ENCODE results near the gene TASOR2. TPM values are rescaled to one million over a fixed set of nuclear protein-coding genes. Genes with fewer than 3 reads are reported as not detected.

The TASOR2 gene
- total and polyA plus RNA-seq, 9 of the 15 experiments (the other 6 are each of a cell fraction or from before 2014, with no cell fraction given) = 12.7 to 75.3 (median 52.3) TPM

- WGBS (ENCODE audit: insufficient coverage, low coverage, missing lambda C conversion rate) = 26% methylated on average over 3 of the region's 3 CpGs
- Histone ChIP-seq H3K4me1 (replicated peaks in 1 of 2; ENCODE audit: control insufficient read depth in 2 of 2, insufficient read depth in 2 of 2, low read length in 2 of 2) (peaks cover 3 to 19% of the 10 kb centered on the region in 2 experiments; a peak in 3 of 5 replicates), H3K27ac (ENCODE audit: extremely low read depth, low read depth, low read length) (no peak overlapping the region), H3K4me3 (no peak overlapping the region), H3K4me2 (ENCODE audit: insufficient read depth, low read length) (no peak overlapping the region), H4K20me1 (replicated peaks; ENCODE audit: control insufficient read depth, insufficient read depth, low read length) (no peaks in the 10 kb centered on the region), H3K79me2 (ENCODE audit: control insufficient read depth, insufficient read depth, low read length) (no peaks in the 10 kb centered on the region), H2AFZ (ENCODE audit: low read depth, low read length) (peak overlapping the region; percentile 66), H3K27me3 (ENCODE audit: control insufficient read depth in 2 of 2, insufficient read depth in 2 of 2, low read length in 2 of 2) (no peaks in the 10 kb centered on the region), H3K36me3 (ENCODE audit: control insufficient read depth, insufficient read depth, low read length) (no peaks in the 10 kb centered on the region), H3K9me1 (ENCODE audit: control insufficient read depth, insufficient read depth, low read length) (no peaks in the 10 kb centered on the region), H3K9me3 (replicated peaks; ENCODE audit: control insufficient read depth, insufficient read depth, low read depth, low read length) (peaks cover 7% of the 10 kb centered on the region), H3K9ac (ENCODE audit: insufficient read depth in 1 of 2, low read depth in 2 of 2, low read length in 2 of 2) (no peak overlapping the region)
- POLR2A ChIA-PET = interaction anchor here (0.7 to 1.2 kb wide), 2 partner anchors 9 to 16 kb away, joined by 3 read pairs; no protein-coding TSS in a partner anchor
- DNase-seq (ENCODE audit: extremely low read depth in 1 of 4, low spot score in 3 of 4) = no peak
- no peak for FAIRE-seq
- ATAC-seq = no peak
- CTCF ChIA-PET (ENCODE audit: low intra/inter-chr PET ratio) = no interaction called here
- in situ Hi-C loops (cut with MboI) = no loop called here
- no TSS peak for BruUV-seq (replicated peaks)
- intact Hi-C loops (cut with micrococcal nuclease) = no loop called here
- TF ChIP-seq ZNF263 (CRISPR knock-in tag; IDR thresholded peaks at IDR 0.05; ENCODE audit: borderline replicate concordance) = no peak
- no peak for TF ChIP-seq ZBTB5 (IDR thresholded peaks at IDR 0.05)
- TF ChIP-seq, protein P1, sequence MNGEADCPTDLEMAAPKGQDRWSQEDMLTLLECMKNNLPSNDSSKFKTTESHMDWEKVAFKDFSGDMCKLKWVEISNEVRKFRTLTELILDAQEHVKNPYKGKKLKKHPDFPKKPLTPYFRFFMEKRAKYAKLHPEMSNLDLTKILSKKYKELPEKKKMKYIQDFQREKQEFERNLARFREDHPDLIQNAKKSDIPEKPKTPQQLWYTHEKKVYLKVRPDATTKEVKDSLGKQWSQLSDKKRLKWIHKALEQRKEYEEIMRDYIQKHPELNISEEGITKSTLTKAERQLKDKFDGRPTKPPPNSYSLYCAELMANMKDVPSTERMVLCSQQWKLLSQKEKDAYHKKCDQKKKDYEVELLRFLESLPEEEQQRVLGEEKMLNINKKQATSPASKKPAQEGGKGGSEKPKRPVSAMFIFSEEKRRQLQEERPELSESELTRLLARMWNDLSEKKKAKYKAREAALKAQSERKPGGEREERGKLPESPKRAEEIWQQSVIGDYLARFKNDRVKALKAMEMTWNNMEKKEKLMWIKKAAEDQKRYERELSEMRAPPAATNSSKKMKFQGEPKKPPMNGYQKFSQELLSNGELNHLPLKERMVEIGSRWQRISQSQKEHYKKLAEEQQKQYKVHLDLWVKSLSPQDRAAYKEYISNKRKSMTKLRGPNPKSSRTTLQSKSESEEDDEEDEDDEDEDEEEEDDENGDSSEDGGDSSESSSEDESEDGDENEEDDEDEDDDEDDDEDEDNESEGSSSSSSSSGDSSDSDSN (IDR thresholded peaks at IDR 0.05; ENCODE audit: borderline replicate concordance in 1 of 2, low read depth in 2 of 2, low read length in 2 of 2) = no peak
- no peak for TF ChIP-seq ESRRA (IDR thresholded peaks at IDR 0.05; ENCODE audit: borderline replicate concordance, low read depth)
- no peak for TF ChIP-seq ZNF431 (CRISPR knock-in tag; IDR thresholded peaks at IDR 0.05)
- no peak for TF ChIP-seq ATF1 (CRISPR knock-in tag; IDR thresholded peaks at IDR 0.05)
- no peak for TF ChIP-seq ATF1 (tag; IDR thresholded peaks at IDR 0.05)
- no peak for TF ChIP-seq LEF1 (IDR thresholded peaks at IDR 0.05)
- TF ChIP-seq ZNF232 (CRISPR knock-in tag; IDR thresholded peaks at IDR 0.05) = no peak
- TF ChIP-seq C11orf30 (IDR thresholded peaks at IDR 0.05; ENCODE audit: low read depth) = peak; percentile 77
- no peak for TF ChIP-seq GABPA (tag; conservative IDR thresholded peaks at IDR 0.05; ENCODE audit: low read depth)
- no peak for TF ChIP-seq MCM5 (IDR thresholded peaks at IDR 0.05; ENCODE audit: low read depth)
- TF ChIP-seq, protein P2, sequence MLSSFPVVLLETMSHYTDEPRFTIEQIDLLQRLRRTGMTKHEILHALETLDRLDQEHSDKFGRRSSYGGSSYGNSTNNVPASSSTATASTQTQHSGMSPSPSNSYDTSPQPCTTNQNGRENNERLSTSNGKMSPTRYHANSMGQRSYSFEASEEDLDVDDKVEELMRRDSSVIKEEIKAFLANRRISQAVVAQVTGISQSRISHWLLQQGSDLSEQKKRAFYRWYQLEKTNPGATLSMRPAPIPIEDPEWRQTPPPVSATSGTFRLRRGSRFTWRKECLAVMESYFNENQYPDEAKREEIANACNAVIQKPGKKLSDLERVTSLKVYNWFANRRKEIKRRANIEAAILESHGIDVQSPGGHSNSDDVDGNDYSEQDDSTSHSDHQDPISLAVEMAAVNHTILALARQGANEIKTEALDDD (IDR thresholded peaks at IDR 0.05) = no peak
- peak; percentile 23; the same call in 1 of the 2 replicates for TF ChIP-seq MAFF (IDR thresholded peaks at IDR 0.05; ENCODE audit: low read length)
- no peak for TF ChIP-seq KDM1A (IDR thresholded peaks at IDR 0.05)
- no peak for TF ChIP-seq PTTG1 (tag; IDR thresholded peaks at IDR 0.05; ENCODE audit: low read depth)
- 0 out of 2 replicates have a peak, but pooled peaks have one; percentile 24 for TF ChIP-seq MAFK (IDR thresholded peaks at IDR 0.05; ENCODE audit: low read length)
Observed at GRCh38 chr10:5679037-5679435, 5.6 kb upstream of the TASOR2 start.

Data from K562 (cell line).